CD14-positive monocyte (primary cell): ENCODE measurements around the gene DLGAP1. TPM values are rescaled to one million over a fixed set of nuclear protein-coding genes. Genes with fewer than 3 reads are reported as not detected.

ENCODE experiments used
- DNase-seq, 3 donors: peaks; one replicate each; pipeline ENCODE4 v3.0.0-alpha.2; 2011 to 2022
- H2AFZ ChIP-seq: 2 replicates; pipeline ENCODE4 v1.6.0; 2012; ENCODE audit warnings: mild to moderate bottlenecking, low read depth, low read length, inconsistent platforms; ENCODE audit not compliant: insufficient read depth, poor library complexity, severe bottlenecking
- H3K27ac ChIP-seq, 2 donors: 1 replicate in 1 of 2; 2 replicates in 1 of 2; pipeline ENCODE4 v1.5.1; 2012 to 2013; ENCODE audit warnings: low read length in 2 of 2, control low read depth in 1 of 2, inconsistent platforms in 1 of 2, low read depth in 1 of 2, mild to moderate bottlenecking in 1 of 2
- H3K27me3 ChIP-seq, 2 donors: one replicate each; pipeline versions ENCODE4 v1.6.0 to v1.6.1; 2011 to 2013; ENCODE audit warnings: low read length in 2 of 2; ENCODE audit not compliant: control insufficient read depth in 2 of 2, insufficient read depth in 2 of 2
- H3K36me3 ChIP-seq, 2 donors: replicated peaks in 1 of 2; 1 replicate in 1 of 2; 2 replicates in 1 of 2; pipeline versions ENCODE4 v1.5.1 to v1.6.1; 2012 to 2013; ENCODE audit warnings: low read length in 2 of 2, control low read depth in 1 of 2, inconsistent platforms in 1 of 2, mild to moderate bottlenecking in 1 of 2; ENCODE audit not compliant: insufficient read depth in 2 of 2, control insufficient read depth in 1 of 2
- H3K4me1 ChIP-seq, 2 donors: 1 replicate in 1 of 2; 2 replicates in 1 of 2; pipeline versions ENCODE4 v1.5.1 to v1.6.1; 2012 to 2013; ENCODE audit warnings: low read length in 2 of 2, control low read depth in 1 of 2, inconsistent platforms in 1 of 2, mild to moderate bottlenecking in 1 of 2, moderate library complexity in 1 of 2; ENCODE audit not compliant: insufficient read depth in 2 of 2, control insufficient read depth in 1 of 2
- H3K4me2 ChIP-seq: replicated peaks from 2 replicates; pipeline ENCODE3; 2012; ENCODE audit warnings: low read length, moderate library complexity, mild to moderate bottlenecking; ENCODE audit not compliant: poor library complexity, severe bottlenecking; ENCODE audit errors: extremely low read depth
- H3K4me3 ChIP-seq, 3 experiments: fragments of 200-600 bp in 1 of 3; sonication (generic) in 1 of 3; replicated peaks in 1 of 3; 1 replicate in 2 of 3; 2 replicates in 1 of 3; pipeline ENCODE4 v1.5.1; 2011 to 2013; ENCODE audit warnings: low read length in 3 of 3, mild to moderate bottlenecking in 3 of 3, control low read depth in 2 of 3, low read depth in 2 of 3, inconsistent platforms in 1 of 3, moderate library complexity in 1 of 3
- H3K79me2 ChIP-seq: 2 replicates; pipeline ENCODE4 v1.6.0; 2012; ENCODE audit warnings: mild to moderate bottlenecking, control low read depth, inconsistent platforms, low read length, moderate library complexity; ENCODE audit not compliant: insufficient read depth
- H3K9ac ChIP-seq: 2 replicates; pipeline ENCODE4 v1.6.0; 2017; ENCODE audit warnings: low read length, mild to moderate bottlenecking; ENCODE audit not compliant: insufficient read depth, poor library complexity, severe bottlenecking
- H3K9me3 ChIP-seq, 2 donors: replicated peaks in 1 of 2; 1 replicate in 1 of 2; 2 replicates in 1 of 2; pipeline versions ENCODE4 v1.5.1 to v1.6.1; 2012 to 2013; ENCODE audit warnings: low read length in 2 of 2, control low read depth in 1 of 2; ENCODE audit not compliant: control insufficient read depth in 1 of 2, insufficient read depth in 1 of 2
- H4K20me1 ChIP-seq: 2 replicates; pipeline ENCODE4 v1.6.0; 2012; ENCODE audit warnings: mild to moderate bottlenecking, low read length, control low read depth, moderate library complexity; ENCODE audit not compliant: insufficient read depth
- H3K27ac Mint-ChIP-seq, 7 donors: one replicate each; pipeline ENCODE4 v1.8.0; 2020; ENCODE audit warnings: mild to moderate bottlenecking in 7 of 7, mixed read lengths in 7 of 7, moderate library complexity in 6 of 7, inconsistent platforms in 2 of 7
- H3K27me3 Mint-ChIP-seq, 3 donors: one replicate each; pipeline ENCODE4 v1.8.0; 2021 to 2022; ENCODE audit warnings: low read depth in 3 of 3, mild to moderate bottlenecking in 3 of 3, mixed read lengths in 3 of 3, moderate library complexity in 3 of 3, inconsistent platforms in 1 of 3
- H3K36me3 Mint-ChIP-seq, 2 donors: one replicate each; pipeline ENCODE4 v1.8.0; 2020; ENCODE audit warnings: mixed read lengths in 2 of 2, inconsistent platforms in 1 of 2, mild to moderate bottlenecking in 1 of 2
- H3K4me1 Mint-ChIP-seq: one replicate; pipeline ENCODE4 v1.8.0; 2020; ENCODE audit warnings: mild to moderate bottlenecking, mixed read lengths
- H3K4me3 Mint-ChIP-seq, 2 donors: one replicate each; pipeline ENCODE4 v1.8.0; 2020; ENCODE audit warnings: mild to moderate bottlenecking in 2 of 2, mixed read lengths in 2 of 2, moderate library complexity in 1 of 2
- H3K9me3 Mint-ChIP-seq, 7 donors: one replicate each; pipeline ENCODE4 v1.8.0; 2020 to 2022; ENCODE audit warnings: mixed read lengths in 7 of 7, mild to moderate bottlenecking in 6 of 7, moderate library complexity in 6 of 7, inconsistent platforms in 2 of 7
- CTCF ChIP-seq: fragments of 200-600 bp; IDR thresholded peaks from one replicate; pipeline ENCODE4 v1.8.0; 2022; ENCODE audit warnings: antibody characterized with exemption, mild to moderate bottlenecking
- WGBS: methylation state at CpG from one replicate; pipeline ENCODE4 v1.1.5; 2013; ENCODE audit warnings: missing lambda C conversion rate; ENCODE audit not compliant: insufficient coverage; 5-methylcytosine and 5-hydroxymethylcytosine counted together
- intact Hi-C, 2 donors: fragments of 100-400 bp; cut with micrococcal nuclease; formaldehyde crosslinking; loops; one replicate each; pipeline versions ENCODE4 v1.15.0 to v1.15.1; 2023
- polyA plus RNA-seq, 3 donors: library from polyadenylated mRNA; depleted of rRNA in 1 of 3; unstranded in 2 of 3; stranded (reverse) in 1 of 3; fragments of 300-500 nt in 2 of 3; fragments of >200 nt in 1 of 3; fragmentation: Illumina TruSeq in 2 of 3; gene quantifications; 1 replicate in 2 of 3; 2 replicates in 1 of 3; pipeline ENCODE4 v1.2.3, GENCODE V29; 2012 to 2021

Gene DLGAP1
- polyA plus RNA-seq, 3 donors: 0.09 to 0.42 TPM; not detected in 1

- H3K27ac Mint-ChIP-seq: no peak overlapping the region
- no peak overlapping the region for H3K4me3 Mint-ChIP-seq
- H3K36me3 Mint-ChIP-seq: no peaks in the 10 kb centered on the region
- Histone ChIP-seq H3K9ac (no peak overlapping the region), H4K20me1 (no peaks in the 10 kb centered on the region), H3K4me1 (no peaks in the 10 kb centered on the region), H3K27me3 (no peaks in the 10 kb centered on the region), H3K79me2 (no peaks in the 10 kb centered on the region), H2AFZ (no peak overlapping the region), H3K4me2 (no peak overlapping the region), H3K36me3 (no peaks in the 10 kb centered on the region), H3K27ac (no peak overlapping the region), H3K9me3 (no peaks in the 10 kb centered on the region), H3K4me3 (no peak overlapping the region)
- DNase-seq: no peak
- peaks cover 0 to 2% (median 0%) of the 10 kb centered on the region in 3 donors for H3K27me3 Mint-ChIP-seq
- no peaks in the 10 kb centered on the region for H3K4me1 Mint-ChIP-seq
- no peak for TF ChIP-seq CTCF
- H3K9me3 Mint-ChIP-seq: peaks cover 0 to 2% (median 0%) of the 10 kb centered on the region in 7 donors
- intact Hi-C loops: no loop called here
- no CpG with 5 or more reads among the region's 1 CpG for WGBS
These were observed 144.0 kb downstream of the DLGAP1 start for GRCh38 chr18:4311136-4311535.

- intact Hi-C loops: no loop called here
- no peaks in the 10 kb centered on the region for H3K27me3 ChIP-seq
- no peak for DNase-seq
- no peak overlapping the region for H3K4me2 ChIP-seq
- Mint-ChIP-seq H3K4me3 (no peak overlapping the region), H3K4me1 (no peaks in the 10 kb centered on the region), H3K27me3 (peaks cover 0 to 2% (median 0%) of the 10 kb centered on the region in 3 donors), H3K9me3 (peaks cover 0 to 4% (median 0%) of the 10 kb centered on the region in 7 donors), H3K27ac (no peak overlapping the region), H3K36me3 (no peaks in the 10 kb centered on the region)
- no peaks in the 10 kb centered on the region for H3K79me2 ChIP-seq
- no peaks in the 10 kb centered on the region for H3K9me3 ChIP-seq
- TF ChIP-seq CTCF: no peak
- no peak overlapping the region for H2AFZ ChIP-seq
- H3K27ac ChIP-seq: no peak overlapping the region
- H3K4me3 ChIP-seq: no peak overlapping the region
- no peaks in the 10 kb centered on the region for H3K36me3 ChIP-seq
- no peak overlapping the region for H3K9ac ChIP-seq
- H4K20me1 ChIP-seq: no peaks in the 10 kb centered on the region
- no peaks in the 10 kb centered on the region for H3K4me1 ChIP-seq
- 93% methylated on average over 3 of the region's 5 CpGs for WGBS
These were observed 145.9 kb downstream of the DLGAP1 start for GRCh38 chr18:4309227-4309626.
